KG1 (cell line): ENCODE results near the gene CRTAC1.
A peak's percentile ranks its signal among the peaks of the same experiment; 100 is the strongest.

ENCODE experiments used
- DNase-seq: peaks from one replicate; lab custom pipeline; 2025; lab: John Stamatoyannopoulos, UW

The CRTAC1 gene

DNA sequence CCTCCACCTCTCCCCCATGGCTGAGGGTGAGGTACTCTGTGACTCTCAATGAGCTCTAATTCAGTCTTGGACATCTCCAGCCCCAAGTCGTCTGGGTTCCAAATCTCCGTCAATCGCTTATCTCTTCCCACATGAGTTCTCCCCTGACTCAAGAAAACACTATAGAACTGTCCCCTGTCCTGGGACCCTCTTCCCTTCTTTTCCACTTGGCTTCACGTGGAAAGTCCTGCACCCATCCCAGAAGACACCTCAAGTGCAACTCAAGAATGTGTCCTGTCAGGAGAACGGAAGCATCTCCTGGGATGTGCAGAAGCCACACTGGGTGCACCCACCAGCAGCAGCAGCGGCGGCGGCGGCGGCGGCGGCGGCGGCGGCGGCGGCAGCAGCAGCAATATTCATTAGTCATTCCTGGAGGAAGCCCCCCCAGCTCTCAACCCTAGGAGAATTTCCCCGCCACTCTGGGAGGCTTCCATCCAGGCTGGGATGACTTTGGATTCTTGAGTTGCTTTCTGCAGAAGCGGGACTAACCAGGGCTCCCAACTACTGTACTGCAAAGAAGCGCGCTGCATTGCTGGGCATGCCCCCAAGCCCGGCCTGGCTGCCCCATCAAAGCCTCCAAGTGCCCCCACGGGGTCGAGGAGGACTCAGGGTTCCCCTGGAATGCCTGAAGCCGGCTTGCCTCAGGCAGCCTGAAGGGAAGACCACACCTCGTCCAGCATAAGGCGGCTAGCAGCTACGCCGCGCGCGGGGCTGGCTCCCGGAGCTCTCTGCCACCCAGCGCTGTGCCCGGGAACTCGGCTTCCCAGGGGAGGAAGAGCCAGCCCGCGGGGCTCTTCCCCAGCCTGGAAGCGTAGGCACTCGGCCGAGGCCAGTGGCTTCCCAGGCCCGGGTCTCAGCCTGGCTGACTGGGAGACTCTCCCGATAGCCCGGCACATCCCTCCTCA is 1.0 kb downstream of the CRTAC1 start:
- no peak for DNase-seq

DNA sequence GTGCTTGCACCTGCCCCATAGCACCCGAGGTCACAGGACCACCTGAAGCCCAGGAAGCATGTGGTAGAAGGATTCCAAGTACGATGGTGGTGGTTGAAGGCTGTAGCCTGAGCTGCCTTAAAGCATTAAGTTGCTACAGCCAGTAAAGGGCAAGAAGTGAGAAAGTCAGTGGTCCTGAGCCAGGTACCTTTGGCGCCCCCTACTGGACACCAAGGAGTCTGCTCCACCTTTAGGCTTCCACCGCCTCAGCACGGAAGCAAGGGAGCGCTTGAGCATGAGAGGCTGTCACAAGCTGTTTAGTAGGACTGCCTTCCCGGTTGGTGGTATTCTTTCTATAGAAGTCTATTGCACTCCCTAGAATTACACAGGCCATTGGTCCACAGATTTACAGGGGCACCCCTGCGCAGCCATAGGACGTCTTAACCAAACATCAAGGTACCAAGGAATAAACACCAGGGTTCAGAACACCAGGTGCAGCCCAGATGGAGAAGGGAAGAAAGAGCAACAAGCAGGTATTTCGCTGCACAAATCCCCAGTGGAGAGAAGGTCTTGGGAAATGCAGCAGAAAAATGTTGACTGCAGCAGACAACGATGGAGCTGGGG is 2.2 kb downstream of the CRTAC1 start:
- peak; percentile 56 for DNase-seq

DNA sequence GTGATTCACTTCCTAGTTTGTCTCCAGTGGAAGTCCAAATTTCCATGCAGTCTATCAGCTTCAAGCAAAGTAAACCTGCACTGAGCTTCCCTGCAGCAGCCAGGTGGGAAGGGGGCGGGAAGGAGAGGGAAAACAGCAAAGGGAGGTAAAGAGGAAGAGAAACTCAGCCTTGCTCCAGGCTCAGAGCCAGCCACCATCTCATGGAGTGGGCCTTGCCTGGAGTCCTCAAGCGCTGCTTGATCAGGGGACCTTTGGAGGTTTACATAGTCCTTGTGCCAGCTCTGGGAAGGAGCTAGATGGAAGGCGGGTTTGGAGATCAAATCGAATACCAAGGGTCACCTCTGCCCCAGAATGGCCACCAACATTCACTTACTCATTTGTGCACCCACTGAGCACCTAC is 7.4 kb downstream of the CRTAC1 start:
- DNase-seq, result no peak

DNA sequence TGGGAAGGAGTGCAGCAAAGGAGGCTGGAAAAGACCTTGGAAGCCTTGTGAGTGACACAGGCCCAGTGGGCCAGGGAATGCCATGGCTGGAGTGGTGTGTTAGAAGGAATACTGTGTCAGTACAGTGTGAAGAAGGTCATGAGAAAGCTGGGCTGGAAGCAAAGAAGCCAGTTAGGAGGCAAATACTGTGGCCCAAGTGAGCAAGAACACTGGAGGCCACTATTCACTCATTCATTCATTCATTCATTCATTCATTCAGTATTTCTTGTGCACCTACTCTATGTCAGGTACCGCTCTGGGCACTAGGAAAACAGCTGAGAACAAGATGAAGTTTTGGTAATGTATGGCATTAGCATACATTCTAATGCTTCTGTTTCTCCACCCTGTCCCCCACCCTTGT is 9.6 kb downstream of the CRTAC1 start:
- no peak for DNase-seq

DNA sequence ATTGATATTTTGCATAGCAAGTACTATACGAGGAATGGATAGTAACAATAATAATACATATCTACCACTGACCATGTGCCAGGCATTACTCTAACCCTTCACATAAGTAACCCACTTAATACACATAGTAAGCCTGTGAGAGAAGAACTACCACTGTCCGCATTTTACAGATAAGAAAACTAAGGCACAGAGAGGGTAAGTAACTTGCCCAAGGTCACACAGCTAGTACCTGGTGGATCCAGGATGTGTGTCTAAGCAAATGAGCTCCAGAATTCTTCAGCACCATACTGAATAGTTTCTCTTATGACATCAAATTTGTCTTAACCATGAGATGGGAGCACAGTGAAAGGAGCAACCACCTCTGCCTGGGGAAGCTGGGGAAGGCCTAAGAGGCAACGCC is 10.2 kb downstream of the CRTAC1 start:
- no peak for DNase-seq

DNA sequence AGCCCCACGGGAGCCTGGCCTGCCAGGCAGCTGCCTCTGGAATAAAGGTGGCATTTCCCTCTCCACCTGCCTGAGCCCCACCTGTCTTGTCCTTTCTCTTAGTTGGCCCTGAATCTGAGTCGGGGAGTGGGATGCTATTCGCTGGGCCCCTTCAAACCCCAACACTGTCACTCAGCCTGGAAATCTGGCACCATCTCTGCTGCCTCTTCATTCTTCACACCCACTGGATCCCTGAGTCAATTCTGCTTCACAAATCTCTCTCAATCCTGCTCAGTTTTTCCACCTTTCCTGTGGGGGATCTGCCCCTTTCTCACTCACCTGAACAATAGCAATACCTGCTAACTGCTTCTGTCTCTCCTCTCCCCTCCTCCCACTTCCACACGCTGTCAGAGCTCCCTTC is 10.6 kb downstream of the CRTAC1 start:
- no peak for DNase-seq

DNA sequence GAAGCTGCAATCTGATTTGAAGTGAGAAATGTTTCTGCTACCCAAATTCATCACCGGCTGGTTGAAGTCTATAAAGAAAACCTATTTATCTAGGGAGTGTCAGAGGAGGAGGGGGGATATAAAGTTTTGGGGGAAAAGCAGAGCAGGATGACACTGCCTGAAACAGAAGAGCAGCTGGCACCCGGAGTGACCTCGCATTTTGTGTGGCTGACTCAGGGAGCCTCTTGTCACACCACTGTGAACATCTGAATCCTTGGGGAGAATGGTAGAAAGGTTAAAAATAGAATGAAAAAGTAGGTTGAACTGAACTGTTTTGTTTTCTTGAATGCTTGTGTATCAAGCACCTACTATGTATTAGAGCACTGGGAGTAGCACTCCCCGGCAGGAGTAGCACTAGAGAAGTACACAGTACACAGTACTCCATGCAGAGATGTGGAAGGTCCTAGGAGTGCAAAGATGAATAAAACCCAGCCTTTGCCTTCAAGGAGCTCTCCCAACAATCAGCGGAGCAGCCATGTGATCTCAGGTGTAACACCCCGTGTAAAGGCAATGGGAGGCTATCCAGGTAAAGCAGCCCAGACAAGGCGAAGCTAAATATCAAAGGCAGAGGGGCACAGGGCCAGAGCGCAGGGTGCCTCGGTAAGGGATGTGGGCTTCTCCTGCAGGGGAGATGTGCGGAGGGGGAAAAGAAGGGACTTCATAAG is 13.5 kb downstream of the CRTAC1 start:
- no peak for DNase-seq

DNA sequence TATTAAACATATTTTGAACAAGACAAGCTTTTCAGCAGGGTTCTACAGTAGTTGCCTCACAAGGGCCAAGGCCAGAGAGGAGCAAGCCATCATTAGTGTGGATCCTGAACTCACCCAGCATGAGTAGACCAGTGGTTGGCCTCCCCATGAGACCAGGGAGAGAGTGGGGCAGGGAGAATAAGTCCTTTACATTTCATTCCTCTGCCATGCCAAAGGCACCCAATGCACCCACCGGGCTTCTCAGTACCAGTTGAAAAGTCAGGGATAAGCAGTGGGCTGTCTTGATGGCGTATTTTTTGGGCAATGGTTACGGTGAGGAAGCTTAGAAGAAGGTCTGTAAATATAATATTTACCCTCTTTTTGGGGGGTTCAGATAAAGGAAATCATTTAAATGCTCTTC is 16.6 kb downstream of the CRTAC1 start:
- no peak for DNase-seq

DNA sequence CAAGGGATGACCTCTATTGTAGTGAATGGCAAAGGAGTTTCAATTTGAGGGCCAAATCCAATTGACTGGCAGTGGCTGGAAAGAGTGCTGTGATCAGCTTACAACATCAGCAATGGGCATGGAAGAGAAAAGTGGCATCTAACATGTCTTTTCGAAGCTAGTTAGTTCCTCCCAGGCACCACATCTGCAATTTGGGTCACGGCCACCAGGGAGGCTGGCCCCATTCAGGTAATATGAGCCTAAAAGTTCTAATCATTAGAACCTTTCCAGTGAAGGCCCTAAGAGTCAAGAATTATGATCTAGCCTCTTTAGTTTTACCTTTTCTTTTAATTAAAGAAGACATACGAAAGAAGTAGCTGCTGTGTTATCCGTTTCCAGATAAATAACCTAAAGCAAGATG is 17.3 kb downstream of the CRTAC1 start:
- no peak for DNase-seq

DNA sequence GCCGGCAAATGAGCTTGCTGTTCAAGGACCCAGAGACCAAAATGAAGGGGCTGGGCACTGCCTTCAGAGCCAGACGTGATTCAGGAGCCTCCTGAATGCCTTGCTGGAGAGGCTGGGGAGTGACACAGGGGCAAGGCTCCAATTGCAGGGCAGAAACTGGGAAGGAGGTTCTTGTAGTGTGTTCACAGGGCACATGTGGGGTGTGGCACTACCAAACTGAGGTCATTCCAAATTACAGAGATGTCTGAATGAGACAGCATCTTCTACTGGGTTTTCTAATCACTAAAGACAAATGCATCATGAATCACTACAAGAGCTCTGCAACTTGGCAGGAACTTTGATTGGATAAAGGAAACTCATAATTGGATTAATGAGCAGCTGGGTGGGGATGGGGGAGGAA is 17.8 kb downstream of the CRTAC1 start:
- no peak for DNase-seq

DNA sequence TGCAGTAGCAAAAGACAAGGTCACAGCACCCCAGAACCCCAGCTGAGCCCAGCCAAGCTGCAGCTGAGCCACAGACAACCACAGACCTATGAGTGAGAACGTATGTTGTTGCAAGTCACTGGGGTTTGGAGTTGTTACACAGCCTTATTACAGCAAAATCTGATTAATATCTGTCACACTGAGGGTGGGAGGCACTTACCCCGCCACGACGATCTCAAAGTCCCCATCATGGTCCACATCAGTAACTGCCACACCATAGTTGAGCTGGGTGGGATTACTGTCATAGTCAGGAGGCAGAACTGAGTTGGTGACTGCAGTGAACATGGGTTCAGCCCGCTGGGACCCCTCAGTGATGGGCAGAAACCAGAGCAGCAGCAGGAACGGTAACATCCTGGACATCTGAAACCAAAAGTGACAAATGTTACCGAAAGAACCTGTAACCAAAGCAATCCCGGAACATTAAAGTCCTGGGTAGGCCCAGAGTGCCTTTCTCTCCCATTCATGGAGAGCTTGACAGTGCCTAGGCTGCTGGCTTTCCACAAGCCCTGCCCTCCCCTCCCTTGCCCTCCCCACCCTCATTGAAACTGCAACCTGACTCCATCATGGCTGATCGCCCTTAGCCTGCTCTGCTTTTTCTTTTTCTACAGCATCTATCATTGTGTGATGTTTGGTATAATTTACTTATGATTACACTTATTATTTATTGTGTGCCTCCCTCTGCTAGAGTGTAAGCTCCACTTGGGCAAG is 19.3 kb downstream of the CRTAC1 start:
- DNase-seq, result no peak

DNA sequence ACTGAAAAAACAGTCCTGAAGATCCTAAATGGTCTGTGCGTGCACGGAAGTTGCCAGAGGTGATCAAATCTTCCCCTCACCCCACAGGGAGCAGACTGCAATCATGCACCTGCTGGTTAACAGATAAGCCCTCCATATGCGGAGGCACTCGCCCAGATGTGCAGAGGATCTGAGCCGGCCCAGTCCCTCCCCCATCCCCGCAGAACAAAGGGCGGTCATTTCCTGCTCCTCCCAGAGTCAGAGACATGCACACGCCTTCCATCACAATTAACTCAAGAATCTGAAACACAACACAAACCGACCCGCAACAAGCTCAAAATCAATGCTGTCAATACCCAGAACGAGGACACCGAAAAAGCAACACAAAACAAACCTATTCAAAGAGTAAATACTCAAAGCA is 24.2 kb downstream of the CRTAC1 start:
- no peak for DNase-seq

DNA sequence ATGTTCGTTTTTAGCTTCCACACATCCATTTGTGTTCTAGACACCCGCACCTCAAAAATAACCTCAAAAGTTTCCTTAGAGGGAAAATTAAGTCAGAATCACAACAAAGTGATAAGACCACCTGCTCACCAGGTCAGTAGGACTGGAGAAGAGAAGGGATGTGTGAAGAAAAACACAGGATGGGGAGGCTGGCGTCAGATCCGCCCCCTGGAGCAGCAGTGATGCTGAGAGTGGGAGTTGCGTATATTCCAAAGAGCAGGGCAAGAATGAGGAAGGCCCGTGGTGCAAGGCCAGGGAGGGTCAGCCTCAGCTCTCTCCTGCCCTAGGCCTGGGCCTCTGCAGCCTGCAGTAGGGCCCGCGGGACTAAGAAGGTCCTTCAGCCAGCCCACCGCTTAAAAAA is 28.7 kb downstream of the CRTAC1 start:
- no peak for DNase-seq

DNA sequence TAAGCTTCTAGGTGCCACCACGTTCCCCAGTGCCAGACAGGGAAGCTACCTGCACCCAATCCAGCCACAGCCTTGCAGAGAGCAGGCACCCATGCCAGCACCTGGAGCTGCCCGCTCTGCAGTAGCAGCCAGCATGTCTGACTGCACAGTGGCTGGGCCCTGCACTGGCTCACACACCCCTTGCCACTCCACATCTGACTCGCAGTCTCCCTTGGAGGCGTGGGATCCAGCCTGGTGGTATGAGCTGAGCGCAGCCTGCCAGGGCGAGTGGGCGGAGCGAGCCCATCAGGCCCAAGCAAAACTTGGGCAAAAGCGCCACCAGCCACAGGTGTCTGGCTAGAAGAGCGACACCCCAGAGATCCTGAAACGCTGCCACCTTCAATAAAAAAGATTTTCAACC is 30.1 kb downstream of the CRTAC1 start:
- no peak for DNase-seq

DNA sequence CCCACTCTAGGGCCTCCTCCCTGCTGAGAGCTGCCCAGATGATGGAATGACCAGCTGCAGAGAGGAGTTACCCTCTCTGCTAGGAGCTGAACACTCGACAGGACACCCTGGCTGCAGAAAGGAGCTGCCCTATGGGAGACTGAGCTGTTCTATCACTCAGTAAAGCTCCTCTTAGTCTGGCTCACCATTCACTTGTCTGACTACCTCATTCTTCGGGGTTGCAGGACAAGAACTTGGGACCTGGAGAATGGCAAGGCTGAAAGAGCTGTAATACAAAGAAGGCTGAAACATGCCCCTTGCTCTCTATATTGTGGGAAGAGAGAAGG is 30.5 kb downstream of the CRTAC1 start:
- no peak for DNase-seq

DNA sequence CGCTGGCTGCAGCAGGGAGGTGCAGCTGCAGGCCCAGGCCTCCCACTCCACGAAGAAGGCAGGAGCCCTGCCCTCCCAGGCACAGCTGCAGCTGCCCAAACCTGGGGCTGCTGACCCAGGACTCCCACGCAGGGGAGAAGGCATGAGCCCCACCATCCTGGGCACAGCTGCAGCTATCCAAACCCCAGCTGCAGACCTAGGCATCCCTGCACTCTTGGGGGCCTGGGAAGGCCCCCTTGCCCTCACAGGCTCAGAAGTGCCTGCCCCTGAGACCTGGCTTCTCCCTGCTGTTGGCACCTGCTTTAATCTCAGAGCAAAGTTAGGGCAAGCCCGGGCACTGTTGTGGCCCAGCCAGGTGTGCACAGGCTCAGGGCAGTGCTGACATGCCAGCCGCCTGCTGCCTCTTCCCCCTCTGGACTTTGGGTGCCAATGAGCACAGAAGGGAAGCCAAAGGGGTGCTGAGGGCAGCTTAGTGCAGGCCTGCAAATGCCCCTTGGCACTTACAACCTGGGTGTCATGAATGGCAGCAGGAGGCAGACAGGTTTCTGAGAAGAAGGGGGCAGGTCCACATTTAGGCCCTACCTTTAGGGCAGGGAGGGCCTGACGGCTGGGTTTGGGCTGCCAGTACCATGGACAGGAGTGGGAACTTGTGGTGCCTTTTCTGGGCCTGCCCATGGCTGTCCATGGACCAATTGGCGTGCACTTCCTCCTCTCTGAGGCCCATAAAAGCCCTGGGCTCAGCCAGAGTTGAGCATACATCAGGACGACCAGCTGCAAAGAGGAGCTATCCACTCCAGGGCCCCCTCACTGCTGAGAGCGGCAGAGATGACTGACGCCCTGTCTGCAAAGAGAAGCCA is 31.1 kb downstream of the CRTAC1 start:
- no peak for DNase-seq

DNA sequence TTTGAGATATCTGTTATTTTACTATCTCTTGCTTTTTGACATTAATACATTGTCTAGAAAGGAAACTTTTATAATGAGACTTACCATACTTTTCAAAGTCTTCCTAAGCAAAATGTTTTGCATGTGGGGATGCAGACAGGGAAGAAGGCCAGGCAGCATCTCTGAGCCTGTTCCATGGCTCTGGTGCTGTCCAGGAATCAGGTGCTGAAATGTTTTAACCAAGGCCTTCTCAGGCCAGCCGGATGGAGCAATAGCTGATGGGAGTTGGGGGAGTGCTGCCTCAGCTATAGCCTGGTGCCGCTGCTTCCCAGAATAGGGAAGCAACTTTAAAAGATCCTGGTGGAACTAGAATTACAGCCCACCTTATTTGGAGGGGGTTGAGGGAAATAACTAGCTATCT is 38.5 kb downstream of the CRTAC1 start:
- no peak for DNase-seq

DNA sequence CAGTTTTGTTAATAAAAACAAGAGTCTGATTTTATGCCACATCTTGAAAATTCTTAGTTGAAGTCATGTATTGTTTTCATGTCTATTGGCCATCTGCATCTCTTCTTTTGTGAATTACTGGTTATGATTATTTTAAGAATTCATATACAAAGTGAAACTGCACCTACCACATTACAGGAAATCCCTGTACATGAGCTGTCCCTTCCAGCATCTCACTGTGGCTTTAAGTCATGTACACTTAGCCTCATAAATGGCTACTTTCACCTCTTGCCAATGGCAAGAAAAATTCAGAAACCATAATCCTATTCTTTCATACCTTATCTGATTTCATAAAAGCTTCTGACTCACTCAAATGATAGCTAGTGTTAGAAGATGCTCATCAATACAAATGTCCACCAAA is 48.6 kb downstream of the CRTAC1 start:
- no peak for DNase-seq

DNA sequence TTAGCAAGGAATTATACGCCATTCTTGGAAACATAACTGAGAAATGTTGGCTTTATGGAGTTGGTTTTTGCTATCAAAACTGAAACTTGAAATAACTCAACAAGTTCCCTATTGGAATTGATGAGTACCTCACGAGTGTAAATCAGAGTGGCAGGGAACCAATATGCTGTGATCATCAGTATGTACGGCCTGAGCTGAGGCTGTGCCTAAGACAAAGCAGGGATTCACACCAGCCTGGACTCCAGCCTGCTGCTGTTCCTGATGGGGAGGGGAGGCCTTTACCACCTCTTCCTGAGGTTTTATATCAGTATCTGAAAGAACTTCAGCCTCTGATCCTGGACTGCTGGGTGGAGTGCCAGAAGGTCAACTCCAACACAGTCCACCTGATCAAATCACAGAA is 52.7 kb downstream of the CRTAC1 start:
- DNase-seq, result no peak

DNA sequence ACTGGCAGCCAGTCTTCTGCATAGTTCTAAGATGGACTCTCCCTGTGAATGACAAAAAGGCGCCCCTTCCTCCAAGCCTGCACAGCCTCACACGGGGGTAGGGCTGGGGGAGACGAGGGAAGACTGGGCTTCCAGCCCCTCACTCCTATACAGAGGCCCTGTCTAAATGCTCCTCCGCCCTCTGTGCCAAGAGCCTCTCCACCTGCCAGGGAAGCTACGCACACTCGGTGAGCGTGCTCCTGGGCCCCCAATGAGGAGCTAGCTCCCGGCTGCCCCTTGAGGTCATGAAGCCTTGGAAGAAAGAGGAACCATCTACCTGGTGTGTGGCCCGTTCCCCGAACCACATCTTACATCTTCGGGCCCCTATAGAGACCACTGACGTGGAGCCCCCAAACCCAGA is 54.8 kb downstream of the CRTAC1 start:
- DNase-seq, result no peak
